ENCODE results near the gene NKX6-2.
"Not testable (repeated sequence)": the region's sequence is repeated elsewhere in the genome, so short reads cannot be mapped to it uniquely, and the experiment has no call there.

The NKX6-2 gene

DNA sequence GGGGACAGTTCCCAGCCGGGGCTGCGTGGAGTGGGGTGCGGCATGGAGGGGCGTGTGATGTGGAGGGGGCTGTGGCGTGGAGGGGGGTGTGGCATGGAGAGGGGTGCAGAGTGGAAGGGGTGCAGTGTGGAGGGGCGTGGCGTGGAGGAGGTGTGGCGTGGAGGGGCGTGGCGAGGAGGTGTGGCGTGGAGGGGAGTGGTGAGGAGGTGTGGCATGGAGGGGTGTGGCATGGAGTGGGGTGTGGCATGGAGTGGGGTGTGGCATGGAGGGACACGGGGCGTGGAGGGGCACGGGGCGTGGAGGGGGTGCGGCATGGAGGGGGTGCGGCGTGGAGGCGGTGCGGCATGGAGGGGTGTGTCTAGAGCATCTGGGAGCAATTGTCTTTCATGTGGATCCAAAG, 33.6 kb downstream of the NKX6-2 start:
- DNase-seq: no peak

DNA sequence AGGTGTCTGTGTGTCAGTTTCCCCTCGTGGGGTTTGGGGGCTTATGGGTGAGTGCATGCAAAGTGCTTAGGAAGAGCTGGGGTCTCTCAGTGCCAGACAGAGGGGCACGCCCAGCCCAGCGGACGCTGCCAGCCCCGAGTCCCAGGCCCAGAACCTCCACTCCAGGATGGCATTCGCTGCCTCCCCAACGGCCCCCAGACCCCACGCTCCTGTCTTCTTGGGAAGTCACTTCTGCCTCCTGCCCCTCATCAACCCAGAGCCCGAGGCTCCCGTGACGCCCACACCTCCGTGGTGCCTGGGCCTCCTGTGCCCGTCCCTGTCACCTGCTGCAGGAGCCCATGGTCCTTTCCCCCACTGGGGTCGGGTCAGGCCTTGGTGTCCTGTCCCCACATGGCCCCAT, 35.0 kb downstream of the NKX6-2 start:
- DNase-seq: no peak

DNA sequence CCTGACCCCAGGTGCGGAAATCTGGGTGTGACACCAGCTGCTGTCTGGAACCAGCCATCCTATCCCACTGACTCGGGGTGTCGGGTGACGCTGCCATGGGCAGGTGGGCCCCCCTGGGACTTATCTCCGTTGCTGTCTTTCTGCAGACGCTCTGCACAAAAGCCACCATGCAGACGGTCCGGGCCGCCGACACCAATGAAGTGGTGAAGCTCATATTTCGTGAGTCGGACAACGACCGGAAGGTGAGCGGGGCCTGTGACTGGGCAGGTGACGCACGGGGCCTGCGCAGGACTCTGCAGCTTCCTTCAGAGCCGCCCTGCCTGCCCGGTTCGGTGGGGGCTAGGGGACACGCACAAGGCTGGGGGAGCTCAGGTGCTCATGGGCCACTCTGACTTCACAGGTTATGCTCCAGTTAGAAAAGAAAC, 36.6 kb downstream of the NKX6-2 start:
- DNase-seq: no peak

DNA sequence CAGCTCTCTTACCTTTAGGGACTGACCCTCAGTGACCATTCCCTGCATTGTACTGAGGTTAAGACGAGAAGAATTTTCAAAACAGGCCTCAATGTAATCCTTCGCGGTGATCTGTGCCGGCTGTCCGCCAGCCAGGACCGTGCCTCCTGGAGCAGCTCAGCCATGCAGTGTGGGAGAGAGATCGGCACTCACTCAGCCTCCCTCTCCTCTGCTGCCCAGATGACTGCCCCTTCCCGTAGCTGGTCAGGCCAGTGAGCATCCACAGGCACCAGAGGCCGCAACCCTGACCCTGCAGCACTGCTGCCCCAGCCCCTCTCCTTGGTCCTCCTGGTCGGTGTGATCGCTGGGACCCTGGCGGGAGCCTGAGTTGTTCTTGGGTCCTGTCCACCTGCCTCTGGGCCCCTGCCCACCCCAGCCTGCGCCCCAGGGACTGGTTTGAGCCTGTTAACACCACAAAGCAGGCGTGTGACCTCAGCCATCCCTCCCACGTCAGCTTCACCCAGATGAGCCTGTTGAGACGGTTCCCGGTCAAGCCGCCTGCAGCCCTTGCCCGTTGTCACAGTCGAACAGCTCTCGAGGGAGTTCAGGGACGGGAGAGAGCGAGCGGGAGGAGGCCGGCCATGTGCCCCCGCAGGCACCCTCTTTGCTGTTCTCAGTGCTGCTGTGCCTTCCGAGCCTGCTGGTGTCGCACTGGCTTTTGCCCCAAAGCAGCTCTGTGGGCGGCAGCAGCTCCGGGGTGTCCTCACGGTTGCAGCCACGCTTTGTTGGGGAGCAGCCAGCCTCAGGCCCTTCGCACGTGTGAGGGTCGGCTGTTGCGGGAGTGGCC, 37.2 kb downstream of the NKX6-2 start:
- DNase-seq: no peak

DNA sequence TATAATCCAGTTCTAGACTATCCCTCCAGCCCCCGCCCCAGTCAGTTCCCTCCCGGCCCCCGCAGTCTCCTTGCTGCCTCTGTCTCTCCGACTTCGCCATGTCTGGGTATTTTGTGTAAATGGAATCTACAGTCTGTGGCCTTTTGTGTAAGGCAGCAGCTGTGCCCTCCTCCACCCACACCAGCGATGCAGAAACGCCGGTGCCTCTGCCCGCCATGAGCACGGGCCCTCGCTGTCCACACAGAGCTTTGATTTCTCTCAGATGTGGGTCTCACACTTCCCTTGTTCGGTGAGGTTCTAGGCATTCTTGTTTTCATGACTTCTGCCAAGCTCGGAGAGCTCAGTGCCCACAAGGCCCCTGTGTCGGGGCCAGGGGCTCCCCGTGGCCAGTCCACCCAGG, 37.8 kb downstream of the NKX6-2 start:
- no peak for DNase-seq

DNA sequence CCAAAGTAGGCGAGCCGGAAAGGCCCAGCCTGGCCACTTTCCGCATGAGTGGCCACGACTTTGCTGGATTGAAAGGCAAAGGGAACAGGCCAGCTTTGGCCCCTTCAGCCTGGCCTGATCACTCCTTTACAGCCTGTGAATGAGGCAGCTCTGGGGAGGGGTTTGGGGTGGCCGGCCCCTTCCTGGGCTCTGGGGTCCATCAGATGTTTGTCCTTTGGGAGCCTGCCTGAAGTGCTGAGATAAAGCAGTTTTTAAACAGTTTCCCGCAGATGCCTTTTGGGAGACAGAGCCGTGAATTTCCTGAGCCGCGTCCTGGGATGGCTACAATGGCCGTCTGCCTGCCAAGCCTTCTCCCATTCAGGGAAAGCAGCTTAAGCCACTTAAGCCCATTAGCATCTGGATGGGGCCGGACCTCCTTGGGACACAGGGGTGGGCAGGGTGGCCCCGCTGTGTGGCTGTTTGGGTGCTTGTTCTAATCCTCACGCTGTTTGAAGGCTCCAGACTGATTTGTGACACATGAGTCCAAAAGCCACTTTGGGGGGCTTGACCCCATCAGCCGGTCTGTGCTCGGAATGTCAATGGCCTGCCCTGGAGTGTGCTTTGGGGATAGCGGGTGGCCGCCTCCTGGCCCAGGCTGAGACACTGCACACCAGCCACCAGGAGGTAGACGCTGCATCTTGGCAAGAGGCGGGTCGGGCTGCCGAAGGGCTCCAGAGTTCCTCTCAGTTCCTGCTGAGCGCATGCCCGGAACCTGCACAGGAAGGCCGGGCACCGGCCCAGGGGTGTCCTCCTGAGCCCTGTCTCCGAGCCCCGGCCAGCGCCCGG, 38.9 kb downstream of the NKX6-2 start:
- DNase-seq: no peak

DNA sequence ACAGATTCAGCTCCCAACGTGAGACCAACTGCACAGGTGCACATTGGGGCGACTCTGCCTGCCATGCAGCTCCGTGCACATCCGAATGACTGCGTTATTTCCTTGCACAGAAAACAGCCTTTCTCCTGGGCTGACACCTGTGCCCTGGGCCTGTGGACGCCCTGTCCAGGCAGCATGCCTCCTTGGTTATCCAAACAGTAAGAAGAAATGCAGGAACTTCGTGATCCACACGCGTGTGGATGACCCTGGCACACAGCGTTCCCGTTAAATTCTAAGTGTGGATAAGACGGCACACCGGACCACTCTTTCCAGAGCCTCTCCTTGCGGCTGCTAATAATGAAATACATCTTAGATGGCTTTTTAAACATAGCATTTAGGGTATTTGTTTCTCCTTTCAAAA, 39.6 kb downstream of the NKX6-2 start:
- no peak for DNase-seq

DNA sequence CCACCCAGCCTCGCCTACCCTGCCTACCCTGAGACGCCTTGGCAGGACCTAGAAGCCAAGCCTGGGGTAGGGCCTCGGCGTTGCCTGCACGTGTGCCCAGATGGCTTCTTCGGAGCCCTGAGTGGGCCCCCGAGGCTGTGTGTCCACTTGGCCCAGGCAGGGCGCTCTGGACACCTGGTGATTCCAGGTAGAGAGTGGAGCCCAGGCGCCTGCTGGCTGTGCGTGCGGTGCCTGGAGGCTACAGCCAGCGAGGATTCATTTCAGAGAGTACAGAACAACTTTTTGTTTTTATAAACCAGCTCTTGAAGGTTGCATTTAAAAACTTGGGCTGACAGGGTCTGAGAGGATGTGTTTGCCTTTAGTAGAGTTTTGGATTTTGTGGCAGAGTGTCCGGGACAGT, 40.0 kb downstream of the NKX6-2 start:
- DNase-seq: no peak

DNA sequence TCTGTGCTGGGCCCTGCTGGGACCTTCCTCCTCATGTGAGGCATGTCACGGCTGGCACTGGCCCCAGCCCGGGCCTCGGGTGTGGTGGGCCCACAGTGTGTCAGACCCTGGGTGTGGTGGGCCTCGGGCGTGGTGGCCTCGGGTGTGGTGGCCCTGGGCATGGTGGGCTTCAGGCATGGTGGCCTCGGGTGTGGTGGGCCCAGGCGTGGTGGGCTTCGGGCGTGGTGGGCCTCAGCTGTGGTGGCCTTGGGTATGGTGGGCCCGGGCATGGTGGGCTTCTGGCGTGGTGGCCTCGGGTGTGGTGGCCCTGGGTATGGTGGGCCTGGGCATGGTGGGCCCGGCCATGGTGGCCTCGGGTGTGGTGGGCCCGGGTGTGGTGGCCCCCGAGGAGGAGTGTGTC, 40.4 kb downstream of the NKX6-2 start:
- DNase-seq: no peak

DNA sequence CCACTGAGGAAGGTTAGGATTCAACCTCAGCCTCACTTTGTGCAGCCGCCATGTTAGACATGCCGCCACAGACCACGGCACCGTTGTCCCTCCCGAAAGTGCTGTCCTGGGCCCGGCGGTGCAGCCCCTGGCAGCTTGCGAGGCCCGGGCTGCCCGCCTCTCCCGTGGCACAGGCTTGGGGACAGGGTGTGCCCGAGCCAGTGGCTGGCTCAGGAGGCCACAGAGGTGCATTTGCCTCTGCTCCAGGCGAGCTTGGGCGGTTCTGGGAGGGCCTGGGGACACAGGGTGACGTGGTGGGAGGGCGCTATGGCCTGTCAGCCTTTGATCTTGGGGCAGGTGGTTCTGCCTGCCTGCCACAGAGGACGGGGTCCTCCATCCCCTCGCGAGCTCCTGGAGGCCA, 41.1 kb downstream of the NKX6-2 start:
- DNase-seq: no peak

DNA sequence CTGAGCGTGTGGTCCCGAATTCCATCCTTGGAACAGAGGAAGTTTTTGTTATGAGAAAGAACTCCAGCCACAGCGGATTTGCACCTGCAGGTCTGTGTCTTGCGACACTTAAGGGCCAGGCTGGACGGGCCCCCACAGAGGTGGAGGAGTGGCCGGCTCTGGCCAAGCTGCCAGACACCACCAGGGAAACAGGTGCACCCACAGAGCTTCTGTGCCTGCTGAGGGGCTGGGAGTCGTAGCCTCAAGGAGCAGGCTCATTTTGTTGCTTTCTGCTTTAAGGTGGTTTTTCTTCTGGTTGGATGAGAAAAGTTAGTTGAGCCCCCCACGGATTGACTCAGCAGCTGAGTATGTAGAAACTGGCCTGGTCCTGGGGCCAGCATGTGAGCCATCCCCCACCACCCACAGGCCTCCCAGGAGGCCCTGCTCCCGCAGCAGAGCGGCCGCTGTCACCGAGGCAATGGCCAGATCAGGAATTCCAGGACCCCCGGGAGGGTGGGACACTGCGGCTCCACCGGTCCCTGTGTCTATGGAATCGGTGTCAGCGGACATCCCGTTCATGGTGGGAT, 41.9 kb downstream of the NKX6-2 start:
- no peak for DNase-seq

DNA sequence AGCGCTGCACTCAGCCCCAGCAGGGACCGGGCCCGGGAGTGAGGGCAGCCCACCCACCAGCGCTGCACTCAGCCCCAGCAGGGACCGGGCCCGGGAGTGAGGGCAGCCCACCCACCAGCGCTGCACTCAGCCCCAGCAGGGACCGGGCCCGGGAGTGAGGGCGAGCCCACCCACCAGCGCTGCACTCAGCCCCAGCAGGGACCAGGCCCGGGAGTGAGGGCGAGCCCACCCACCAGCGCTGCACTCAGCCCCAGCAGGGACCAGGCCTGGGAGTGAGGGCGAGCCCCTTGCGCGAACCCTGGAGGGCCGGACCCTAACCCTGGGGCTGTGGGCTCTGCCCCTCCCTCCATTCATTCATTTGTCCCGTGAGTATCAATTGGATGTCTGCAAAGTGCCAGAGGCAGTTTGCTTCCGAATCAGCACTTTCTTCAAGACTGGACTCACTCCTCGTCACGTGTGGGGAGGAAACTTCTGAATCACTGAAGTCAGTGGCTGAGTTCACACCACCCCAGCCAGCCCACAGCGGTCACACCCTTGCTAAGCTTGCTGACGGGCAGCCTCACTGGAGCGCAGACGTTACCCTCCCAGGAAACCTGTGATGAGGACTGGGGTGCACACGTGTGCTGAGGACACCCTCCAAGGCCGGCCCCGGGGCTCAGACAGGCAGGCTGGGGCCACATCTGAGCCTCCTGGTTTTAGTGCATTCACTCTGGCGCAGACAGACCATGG, 42.6 kb downstream of the NKX6-2 start:
- not testable (repeated sequence) for DNase-seq

DNA sequence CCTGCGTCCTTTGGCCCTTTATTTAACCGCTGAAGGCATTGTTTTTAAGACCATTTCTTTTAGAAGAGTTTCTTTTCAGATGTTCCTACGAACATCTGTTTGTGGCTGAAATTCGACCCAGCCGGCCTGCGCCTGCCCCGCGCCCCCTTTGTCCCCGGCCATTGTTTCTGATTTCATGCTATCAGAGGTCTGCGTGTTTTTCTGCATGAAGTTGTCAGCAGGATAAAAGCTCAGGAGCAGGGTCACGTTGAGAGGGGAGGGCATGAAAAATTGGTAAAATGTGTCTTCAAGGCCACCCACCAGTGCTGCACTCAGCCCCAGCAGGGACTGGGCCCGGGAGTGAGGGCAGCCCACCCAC, 43.1 kb downstream of the NKX6-2 start:
- DNase-seq: no peak

DNA sequence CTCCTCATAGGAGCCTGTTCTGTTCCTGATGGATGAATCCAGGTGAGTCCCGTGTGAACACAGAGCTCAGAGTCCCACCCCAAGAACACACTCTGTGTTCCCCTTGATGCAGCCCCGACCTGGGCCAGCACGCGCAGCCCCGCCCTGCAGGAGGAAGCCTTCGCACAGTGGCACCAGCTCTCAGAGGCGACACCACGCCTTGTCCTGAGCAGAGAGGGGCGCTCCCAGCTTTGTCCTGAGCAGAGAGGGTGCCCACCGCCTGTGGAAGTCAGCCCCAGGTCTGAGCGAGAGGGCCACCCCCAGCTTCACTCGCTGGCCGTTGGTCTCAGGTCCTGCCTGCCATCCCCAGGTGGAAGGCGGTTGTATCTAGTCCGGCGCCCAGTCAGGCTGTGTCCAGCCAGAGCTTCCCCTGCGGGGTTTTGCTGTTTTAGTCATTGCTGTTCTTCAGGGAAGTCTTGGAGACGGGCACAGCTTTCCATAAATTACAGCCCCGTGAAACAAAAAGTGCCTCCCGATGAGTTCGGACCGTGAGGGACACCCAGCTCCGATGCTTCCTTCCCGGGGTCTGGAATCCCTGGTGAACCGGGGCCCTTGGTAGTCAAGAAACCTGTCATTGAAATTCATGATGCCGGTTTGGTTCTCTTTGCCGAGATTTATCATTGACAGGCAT, 43.6 kb downstream of the NKX6-2 start:
- DNase-seq: no peak

DNA sequence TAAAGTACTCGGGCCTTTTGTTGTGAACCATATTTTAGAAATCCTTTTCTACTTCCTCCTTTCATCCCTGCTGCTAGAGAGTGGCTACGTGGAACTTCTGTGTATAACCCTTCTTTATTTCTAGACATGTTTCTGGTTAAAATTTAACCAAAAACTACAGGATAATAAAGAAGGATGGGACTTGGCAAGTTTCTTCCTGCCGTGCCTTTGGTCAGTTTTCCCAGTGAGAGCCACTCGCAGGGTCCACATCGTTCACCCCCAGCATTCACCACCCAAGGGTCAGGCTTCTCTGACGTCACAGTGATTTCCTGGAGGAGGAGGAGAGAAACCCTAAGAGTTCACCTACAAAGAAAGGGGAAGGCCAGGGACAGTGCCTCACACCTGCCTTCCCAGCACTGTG, 45.4 kb downstream of the NKX6-2 start:
- DNase-seq: no peak

DNA sequence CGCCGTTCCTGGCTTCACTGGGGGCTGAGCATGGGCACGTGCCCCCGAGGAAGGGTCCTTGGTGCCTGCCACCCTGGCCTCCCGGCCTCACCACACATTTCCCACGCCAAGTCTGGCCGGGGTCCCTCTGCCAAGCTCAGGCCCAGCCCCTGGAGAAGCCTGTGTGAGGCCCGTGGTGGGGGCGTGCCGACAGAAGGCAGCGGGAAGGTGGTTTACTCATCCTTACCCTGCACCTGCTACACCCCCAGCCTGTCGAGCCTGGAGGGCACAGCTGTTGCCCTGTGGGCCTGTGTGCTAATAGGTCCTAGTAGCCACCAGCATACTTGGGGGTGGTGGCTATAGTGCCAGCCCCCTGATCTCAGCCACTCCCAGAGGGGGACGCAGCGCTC, 46.7 kb downstream of the NKX6-2 start:
- DNase-seq: no peak

DNA sequence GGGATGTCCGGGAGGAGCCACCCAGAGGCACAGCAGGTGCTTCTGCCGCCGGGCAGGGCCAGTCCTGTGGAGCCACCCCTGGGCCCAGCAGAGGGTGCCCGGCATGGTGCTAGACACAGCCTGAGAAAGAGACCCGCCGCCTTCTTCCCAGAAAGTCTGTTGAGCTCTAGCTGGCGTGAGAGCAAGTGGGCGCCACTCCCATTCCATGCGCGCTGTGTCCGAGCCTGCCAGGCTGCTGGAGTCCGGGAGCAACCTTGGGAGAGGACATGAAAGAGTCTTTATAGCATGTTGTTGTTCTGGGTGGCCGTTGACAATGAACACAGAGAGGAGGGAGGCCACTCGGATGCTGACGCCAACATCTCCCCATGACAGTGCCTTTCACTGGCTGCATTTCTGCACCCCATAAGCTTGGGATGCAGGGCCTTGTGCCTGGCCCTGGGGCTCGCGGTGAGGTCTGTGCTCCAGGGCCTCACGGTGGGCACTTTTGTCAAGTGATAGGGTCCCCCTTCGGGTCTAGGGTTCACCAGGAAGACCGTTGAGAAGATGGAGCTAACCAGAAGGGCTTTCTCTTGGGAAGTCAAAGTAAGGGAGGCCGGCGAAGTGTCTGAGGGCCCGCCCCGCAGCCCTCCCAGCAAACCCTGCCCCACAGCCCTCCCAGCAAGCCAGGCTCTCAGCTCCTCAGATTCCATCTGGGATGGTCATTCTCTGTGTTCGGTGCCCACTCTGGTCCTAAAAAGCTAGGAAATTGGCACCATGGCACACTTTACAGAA, 47.3 kb downstream of the NKX6-2 start:
- DNase-seq: no peak

DNA sequence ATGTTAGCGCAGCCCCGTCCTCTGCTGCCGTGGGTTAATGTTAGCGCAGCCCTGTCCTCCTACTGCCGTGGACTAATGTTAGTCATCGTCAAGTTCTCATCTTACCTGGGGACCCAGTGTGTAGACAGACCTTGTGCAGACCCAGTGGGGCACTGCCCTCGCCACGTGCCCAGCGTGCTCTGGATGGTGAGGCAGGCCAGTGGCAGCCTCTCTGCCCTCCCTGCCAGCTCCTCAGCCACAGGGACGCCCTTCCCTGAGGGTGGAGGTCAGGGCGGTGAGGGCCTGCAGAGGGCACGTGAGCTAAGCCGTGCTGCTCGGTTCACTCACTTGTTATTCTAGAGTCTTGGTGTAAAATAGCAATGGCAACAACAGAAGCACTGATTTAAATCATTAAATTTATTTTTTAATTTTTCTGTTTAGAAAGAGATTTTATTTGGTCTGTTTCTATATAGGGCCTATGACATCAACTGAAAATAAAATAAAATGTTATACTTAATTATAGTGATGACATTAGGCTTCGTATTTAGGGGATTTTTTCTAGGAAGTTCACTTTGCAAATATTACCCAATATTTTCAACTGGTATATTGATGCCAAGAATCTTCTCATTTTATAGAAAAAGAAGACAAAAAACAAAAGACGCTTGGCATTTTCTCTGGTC, 48.4 kb downstream of the NKX6-2 start:
- no peak for DNase-seq

DNA sequence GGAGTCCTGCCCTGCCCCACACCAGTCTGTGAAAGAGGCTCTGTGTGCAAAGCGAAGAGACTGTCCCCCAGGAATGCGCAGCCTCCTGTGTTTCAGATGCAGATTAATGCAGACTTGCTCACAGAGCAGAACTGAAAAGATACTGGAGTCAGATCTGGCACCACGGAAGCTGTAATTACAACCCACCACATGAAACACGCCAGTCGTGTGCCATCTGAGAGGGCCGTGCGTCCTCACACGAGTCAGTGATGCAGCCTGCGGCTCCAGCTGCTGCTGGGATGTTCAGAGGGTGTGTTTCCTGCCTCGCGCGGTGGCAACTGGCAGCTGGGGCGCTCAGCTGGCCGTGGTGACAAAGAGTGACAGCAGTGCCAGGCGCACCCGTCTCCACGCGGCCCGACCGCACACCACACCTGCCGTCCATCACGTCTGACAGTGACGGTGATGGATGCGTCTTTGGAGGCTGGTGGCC, 50.0 kb downstream of the NKX6-2 start:
- no peak for DNase-seq

DNA sequence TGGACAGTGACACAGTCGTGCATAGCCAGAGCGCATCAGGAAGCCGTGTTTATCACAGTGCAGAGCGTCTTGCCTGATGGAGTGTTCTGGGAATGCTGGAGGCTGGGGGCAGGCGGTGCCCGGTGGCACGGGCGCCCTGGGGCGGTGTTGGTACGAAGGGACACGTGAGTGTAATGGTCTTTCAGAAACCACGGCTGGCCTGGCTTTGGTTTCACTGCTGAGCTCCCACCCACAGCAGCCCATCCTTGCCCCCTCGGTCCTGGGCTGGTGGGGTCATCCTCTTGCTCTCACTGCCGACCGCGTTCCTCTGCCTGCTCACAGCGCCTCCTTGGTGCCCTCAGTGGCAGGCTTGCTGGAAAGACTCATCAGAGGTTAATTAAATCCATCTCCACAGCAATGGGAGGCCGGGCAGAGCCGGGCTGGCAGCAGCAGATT, 50.6 kb downstream of the NKX6-2 start:
- DNase-seq: no peak

DNA sequence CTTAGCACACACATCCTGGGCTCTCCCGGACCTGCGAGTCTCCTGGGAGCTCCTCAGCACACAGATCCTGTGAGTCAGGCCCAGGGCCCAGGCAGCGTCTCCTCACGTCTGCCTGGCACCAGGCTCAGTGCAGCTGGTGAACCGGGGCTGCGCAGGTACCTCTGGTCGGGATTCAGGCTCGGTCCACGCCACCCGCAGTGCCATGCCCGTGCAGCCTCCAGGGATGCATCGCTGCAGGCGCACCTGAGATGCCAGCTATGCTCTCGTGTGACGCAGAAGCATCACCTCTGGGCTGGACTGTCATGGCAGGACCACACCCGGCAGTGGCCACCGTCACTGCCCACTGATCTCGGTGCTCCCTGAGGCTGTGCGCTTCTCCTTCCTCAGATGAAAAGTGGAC, 52.0 kb downstream of the NKX6-2 start:
- no peak for DNase-seq
